Left lobe of liver (tissue), 2 donors: ENCODE data around the gene MRPS11. TPM values are rescaled to one million over a fixed set of nuclear protein-coding genes. Genes with fewer than 3 reads are reported as not detected.
A peak's percentile ranks its signal among the peaks of the same experiment; 100 is the strongest.
"Not testable (repeated sequence)": the region's sequence is repeated elsewhere in the genome, so short reads cannot be mapped to it uniquely, and the experiment has no call there.

Experiments
- ATAC-seq: fragments of 200-7000 bp; cut with Tn5 transposase; one replicate; pipeline ENCODE4 v1.9.1; 2020; ENCODE audit warnings: mild to moderate bottlenecking, moderate library complexity
- DNase-seq: peaks from one replicate; pipeline ENCODE4 v3.0.0-alpha.2; 2020; ENCODE audit warnings: low spot score
- total RNA-seq: library from RNA; stranded (reverse); gene quantifications from one replicate; pipeline ENCODE4 v1.2.1, GENCODE V29; 2021
- donor health status: DM: no; HTN: no; CAD: no; lungs with moderate emphysema.
- donor health status: DM: no; HTN: yes; CAD: no.

The MRPS11 gene
- 34.5 TPM for total RNA-seq

DNA sequence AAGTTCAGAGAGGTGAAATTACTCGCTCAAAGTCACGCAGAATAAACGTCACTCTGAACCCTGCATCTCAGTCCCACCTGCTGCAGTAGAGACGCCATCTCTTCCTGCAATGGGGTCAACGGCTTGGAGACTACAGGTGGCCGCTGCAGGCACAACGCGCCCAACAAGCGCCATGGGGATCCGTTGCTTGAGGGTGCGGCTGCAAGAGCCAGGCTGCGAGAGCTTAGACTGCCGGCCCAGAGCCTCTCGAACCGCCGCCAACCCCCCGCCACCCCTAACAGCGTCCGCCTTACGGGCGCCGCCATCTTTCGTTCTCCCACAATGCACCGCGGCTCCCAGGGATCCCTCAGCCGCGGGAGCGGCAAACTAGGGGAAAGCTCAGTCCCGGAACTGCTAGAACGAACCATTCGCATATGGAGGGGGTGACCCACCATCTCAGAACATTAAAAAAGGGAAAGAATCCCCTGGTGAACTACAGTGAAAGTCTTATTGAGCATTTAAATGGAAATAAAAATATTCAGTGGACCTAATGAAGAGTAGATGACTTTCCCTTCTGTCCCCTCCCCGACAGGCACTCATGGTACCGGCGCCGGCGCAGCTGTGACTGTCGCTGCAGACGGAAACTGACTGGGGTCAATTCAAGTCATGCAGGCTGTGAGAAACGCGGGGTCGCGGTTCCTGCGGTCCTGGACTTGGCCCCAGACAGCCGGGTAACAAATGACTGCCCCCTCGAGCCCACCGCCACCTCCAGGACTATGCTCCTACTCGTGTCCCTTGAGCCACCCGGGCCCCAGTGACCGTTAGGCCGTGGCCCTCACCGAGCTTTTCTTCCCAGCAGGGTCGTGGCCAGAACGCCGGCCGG lies at the start of gene MRPS11, which contains the start of gene MRPL46:
Gene MRPS11 (plus strand): TSS at position 636 of the 862 bp plus-strand sequence. CDS start 10 bp downstream, at position 646.
Gene MRPL46 (minus strand): TSS at position 316 of the 862 bp plus-strand sequence. CDS start 11 bp downstream, at position 305.
- DNase-seq (peak; percentile 92), ATAC-seq (peak; percentile 94)

DNA sequence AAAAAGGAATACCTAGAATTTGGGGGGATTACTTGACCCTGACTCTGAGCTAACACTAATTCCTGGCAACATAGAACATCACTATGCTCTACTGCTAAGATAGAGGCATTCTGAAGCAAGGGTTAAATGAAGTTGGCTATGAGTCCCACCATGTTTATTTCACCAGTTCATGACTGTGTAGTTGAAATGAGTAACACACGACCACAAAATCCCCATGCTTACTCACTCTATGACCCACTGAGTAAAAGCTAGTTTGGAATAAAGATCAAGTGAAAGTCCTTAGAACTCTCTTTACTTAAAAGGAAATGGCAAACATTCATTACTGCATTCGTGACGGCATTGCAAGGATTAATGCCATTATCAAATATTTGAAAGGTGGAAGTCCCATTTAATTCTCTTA lies 47.7 kb upstream of the MRPS11 start:
- no peak for DNase-seq
- ATAC-seq = no peak

DNA sequence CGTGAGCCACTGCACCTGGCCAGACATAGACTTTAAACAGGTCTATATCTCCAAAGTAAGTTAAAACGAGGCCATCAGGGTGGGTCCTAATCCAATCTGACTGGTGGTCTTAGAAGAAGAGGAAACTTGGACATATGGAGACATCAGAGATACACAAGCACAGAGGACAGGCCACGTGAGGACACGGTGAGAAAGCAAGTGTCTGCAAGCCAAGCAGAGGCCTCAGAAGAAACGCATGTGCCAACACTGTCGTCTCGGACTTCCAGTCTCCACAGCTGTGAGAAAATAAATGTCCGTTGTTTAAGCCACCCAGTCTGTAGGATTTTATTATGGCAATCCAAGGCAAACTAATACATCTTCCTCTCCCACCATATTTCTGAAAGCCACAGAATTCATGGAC lies 44.2 kb upstream of the MRPS11 start:
- DNase-seq (no peak), ATAC-seq (no peak)

DNA sequence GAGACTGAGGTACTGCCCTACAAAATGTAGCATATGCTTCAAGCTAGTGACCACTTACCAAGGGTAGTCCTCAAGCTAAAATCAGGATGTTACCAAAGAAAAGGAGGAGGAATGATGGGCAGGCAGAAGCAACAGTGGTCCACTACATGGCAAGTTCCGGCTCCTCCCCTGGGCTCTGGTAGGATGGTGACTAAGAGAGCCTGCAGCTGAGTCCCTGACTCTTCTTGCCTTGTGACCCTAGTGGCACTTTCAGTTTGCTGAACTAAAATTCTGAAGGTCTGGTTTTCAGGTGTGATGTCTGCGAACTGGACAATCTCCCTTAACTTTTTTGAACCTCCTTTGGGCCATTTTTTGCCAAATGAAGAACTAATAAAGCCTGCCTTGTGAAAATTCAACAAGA lies 41.2 kb upstream of the MRPS11 start:
- DNase-seq (no peak), ATAC-seq (no peak)

DNA sequence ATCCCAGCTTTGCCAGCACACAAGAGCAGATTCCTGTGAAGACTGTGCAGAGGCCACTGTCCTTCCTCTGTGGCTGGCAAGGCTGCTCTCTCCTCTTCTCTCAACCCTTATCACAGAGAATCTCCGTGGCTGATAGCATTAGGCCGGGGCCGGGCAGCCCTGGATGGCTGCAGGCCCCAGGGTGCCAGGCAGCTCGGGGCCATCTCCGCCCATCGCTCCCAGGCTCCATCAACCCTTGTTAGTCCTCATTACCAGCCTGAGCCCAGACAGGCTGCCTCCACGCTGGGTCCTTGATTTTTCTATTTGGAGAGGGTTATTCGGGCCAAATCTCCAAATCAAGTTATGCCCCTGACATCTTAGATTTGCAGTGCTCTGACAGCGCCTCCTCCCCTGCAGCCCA lies 39.5 kb upstream of the MRPS11 start:
- ATAC-seq = no peak
- no peak for DNase-seq

DNA sequence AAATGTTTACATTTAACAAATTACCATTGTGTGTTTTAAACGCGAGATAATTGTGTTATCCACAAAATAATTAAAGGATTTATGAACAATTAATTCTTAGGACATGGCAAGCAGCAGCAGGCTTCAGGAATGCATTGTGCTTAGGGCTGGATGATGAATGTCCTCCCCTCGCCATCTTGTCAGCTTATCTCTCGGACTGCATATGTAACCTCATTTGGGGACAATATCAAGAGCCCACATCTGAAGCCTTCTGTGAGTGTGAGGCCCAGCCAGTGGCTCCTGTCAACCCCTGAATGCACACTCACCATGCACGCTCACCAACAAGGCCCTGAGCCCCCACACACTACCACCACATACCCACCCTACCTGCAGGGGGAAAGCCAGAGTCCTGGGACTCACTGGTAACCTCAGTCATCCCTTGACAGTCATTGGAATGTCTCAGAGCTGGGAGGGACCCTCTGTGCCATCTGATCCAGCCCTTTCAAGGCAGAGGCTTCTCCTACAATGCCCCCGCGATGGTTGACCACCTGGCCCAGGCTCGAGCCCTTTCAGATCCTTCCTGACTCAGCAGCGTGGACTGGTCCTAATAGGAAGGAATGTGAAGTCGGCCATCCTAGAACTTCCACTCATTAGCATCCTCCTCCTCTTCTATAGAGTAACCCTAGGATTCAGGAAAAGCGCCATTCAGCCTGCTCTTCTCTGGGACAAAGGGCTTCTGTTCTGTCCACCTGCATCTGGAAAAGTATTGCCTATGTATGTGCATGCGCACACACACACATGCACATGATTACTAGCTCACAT lies 38.5 kb upstream of the MRPS11 start:
- no peak for ATAC-seq
- no peak for DNase-seq

DNA sequence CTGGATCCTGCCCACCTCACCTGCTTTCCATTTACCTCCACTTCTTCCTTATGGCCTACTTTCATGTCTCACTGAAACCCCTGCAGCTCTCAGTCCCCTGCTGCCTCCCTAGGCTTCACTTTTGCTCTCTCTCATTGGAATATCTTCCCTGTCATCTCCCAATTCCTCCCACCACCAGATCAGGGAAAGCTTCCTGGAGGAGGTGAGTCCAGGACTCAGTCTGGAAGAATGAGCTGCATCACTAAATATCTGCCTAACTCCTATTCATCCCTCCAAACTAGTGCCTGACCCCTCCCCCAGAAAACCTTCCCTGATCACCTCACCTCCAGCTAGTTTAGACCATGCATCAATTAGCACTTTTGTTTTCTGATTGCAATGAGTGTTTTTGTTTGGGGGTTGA lies 37.5 kb upstream of the MRPS11 start:
- no peak for ATAC-seq
- DNase-seq = no peak

DNA sequence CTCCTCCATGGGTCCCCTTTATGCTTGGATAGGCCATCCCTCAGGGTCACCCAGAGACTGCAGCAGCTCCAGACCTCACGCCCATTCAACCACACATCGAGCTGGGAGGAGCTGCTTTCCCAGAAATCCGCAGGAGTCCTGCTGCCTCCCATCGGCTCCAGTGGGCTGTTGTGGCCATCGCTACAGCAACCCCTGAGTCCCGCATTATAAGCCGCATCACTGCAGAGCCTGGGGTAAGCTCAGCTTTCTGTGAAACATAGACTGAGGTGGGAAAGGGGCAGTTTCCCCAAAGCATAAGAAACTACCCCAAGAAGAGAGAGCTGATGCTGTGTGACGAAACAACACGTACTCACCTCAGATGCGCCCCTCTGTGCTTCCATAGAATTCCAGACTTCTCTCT lies 36.1 kb upstream of the MRPS11 start:
- DNase-seq (no peak), ATAC-seq (no peak)

DNA sequence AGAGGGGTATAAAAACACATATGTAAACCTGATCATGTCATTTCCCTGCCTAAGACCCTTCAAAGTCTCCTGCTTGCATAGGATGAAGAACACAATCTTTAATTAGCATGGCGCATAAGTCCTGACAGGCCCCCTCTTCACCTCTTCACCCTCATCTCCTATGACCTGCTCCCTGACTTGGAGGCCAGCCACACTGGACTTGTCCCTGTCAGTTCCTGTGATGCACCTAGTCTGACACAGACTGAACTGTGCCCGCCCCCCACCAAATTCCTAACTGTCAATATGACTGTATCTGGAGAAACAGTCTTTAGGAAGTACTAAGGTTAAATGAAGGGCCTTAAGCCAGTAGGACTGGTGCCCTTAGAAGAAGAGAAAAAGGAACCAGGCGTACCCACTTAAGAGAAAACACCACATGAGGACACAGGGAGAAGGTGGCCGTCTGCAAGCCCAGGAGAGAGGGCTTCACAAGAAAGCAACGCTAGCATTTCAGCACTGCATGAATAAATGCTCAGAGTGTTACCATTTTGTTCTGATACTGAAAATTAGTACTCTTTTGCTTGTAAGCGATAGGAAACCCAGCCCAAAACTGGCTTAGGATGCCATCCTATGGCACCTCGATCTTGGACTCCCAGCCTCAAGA lies 34.3 kb upstream of the MRPS11 start:
- ATAC-seq (no peak), DNase-seq (no peak)

DNA sequence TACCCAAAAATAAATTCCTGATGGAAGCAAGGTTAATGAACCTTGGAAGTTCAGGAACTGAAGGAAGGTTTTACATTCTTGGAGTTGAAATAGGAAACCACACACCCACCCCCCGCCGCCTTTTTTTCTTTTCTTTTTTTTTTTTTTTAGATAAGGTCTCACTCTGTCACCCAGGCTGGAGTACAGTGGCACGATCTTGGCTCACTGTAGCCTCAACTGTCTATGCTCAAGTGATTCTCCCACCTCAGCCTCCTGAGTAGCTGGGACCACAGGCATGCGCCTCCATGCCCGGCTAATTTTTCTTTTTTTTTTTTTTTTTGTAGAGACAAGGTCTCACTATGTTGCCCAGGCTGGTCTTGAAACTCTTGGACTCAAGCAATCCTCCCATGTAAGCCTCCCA lies 33.4 kb upstream of the MRPS11 start:
- DNase-seq, ATAC-seq: not testable (repeated sequence)

DNA sequence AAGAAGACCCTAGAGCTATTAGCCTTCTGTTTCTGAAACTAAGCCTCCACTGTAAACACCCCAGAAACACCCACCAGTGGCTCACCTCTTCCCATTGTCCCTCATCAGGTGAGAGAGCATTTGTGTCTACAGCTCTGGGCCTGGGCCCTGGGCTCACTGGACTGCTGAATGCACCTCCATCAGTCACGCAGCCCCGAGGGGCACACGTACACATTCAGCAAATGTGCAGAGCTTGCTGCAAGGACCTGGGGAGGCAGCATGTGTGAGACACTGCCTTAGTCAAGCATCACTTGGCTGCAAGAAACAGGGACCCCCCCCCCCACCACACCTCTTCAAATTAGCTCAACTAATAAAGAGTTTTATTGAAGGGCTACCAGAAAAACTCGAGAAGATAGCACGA lies 29.3 kb upstream of the MRPS11 start:
- no peak for ATAC-seq
- no peak for DNase-seq

DNA sequence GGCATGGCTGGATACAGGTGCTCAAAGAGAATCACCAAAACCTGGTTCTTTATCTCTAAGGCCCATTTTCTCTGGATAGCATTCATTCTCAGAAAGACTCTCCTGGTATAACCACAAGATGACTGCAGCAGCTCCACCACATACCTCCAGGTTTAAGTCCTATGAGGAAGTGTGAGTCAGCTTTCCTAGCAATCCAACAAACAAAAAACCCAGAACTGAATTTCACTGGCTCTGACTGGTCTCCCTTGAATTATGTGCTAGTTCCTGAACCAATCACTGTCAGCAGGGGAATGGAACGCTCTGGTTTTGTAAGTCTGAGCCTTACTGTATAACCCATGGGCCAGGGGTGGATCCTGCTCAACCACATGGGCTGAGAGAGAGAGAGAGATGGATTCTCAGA lies 27.5 kb upstream of the MRPS11 start:
- ATAC-seq (no peak), DNase-seq (no peak)

DNA sequence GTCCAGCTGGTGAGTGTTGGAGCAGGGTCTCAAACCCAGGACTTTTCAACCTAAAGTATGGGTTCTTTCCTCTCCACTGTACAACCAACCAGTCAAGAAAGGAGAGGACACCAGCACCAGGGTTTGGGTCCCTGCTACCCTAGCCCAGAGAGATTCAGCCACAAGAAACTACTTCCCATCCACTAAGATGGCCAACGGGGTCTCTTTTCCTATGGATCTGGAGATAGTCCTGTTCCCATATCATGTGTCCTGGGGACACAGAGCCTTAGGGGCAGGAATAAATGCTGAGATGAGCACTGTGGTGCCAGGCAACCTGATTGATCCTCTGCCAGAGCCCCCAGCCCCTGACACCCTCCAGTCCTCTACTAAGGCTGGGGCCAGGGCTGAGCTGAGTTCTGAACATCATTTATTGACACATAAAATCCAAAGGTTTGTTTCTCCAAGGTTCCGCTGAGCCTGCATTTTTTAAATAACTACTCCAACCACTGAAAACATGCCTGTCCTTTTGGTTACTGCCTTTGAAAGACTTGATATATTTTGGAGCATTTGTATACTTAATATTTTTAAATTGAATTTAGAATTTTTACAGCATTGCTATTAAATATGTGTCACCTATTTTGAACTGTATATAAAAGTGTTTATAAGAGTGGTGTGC lies 26.3 kb upstream of the MRPS11 start:
- ATAC-seq (no peak), DNase-seq (no peak)

DNA sequence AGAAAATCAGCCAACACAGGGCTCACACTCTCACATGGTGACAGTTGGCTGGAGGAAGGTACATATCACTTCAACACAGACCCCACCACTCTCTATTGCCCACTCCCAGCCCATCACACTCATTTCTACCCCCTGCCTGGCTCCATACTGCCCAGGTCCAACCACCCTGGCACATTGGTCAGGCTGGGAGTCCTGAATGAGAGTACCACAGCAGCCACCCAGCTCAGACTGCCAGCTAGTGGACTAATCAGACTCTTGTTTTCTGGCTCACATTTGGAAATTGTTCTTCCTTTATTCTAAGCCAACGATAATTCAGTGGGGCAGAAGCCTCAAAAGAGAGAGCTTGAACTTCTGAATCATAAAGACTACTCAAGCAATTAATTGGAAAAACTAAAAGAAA lies 20.3 kb upstream of the MRPS11 start:
- DNase-seq (no peak), ATAC-seq (no peak)

DNA sequence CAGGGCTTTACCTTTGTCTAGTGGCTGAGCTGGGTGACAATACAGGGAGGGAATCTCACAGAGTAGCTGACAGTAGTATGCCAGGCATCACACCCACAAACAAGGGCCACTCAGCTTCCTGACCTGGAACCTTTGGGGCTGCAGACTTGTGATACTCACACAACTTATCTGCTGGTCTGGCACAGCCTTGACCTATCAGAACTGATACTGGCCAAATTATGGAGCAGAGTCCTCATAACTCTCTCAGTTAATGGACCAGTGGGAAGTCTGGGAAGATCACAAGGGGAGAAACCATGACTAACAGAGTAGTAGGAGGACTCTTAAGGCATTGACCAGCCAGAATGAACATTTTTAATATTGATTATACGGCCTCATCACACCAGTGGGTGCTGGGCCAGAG lies 19.8 kb upstream of the MRPS11 start:
- DNase-seq (no peak), ATAC-seq (no peak)

DNA sequence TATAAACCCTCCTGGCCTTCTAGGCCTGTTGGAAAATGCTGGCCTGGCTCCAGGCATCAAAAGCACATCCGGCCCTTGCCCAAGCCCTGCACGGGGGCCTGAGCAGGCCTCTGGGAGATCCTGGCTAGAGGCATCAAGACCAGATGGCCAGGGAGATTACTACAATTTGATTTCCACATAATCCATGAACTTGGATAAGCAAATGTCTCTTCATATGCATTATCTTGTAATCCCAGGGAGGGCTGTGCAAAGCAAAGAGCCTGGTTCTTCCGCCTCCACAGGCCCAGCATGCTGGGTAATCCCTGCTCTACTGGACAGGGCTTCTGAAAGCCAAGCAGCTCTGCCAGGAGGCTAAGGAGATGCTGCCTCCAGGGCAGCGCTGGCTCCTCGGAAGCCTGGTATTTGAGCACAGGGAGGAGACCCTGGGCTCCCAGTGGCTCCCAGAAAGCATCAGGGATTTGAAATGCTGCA lies 18.5 kb upstream of the MRPS11 start:
- DNase-seq (peak; percentile 33), ATAC-seq (no peak)

DNA sequence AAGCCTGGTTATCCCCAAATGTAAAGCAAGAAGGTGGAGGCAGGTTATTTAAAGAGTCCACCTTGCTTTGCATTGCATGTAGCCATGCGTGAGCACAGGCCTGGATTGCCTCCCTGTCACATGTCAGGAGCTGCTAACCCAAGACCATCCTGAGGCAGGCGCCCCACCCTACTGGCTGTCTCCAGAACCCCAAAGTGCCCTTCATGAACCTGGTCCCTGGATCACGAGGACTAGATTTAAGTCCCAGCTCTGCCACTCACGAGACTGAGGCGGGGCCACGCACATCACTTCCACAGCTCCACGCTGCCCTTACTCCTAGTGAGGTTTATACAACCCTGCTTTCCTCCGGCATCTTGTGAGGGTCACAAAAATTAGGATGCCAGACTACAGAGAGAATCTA lies 17.9 kb upstream of the MRPS11 start:
- ATAC-seq = no peak

DNA sequence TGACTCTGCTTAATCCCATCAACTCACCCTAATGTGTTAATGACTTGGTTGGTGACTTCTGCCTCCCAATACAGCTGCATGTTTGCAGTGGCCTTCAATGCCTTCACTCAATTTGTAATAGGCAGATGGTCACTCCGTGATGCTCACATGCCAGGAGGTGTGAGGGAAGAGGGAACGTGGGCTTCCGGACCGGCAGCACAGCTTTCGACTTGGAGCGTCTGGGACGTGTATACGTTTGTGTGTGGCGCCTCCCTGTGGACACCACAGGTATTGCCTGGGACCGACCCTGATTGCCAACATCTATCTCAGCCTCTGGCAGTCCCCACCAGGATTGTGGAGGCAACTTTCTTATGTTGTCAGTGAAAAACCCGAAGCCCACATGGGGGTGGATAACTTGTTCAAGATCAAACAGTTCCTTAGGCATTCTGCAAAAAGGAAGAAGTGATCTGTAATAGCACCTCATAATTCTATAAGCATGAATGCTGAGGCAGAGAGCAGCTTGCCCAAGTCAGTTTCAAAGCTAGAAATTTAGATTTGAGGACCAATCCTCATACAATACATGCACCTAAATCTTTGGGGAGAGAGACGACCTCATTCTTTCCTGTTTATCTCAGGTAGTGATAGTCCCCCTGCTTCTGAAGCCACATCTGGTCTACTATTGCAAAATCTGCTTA lies 17.2 kb upstream of the MRPS11 start:
- ATAC-seq = peak; percentile 67
- DNase-seq = peak; percentile 51

More for the DNA sequence above, 17.9 kb upstream of the MRPS11 start:
- DNase-seq = no peak

DNA sequence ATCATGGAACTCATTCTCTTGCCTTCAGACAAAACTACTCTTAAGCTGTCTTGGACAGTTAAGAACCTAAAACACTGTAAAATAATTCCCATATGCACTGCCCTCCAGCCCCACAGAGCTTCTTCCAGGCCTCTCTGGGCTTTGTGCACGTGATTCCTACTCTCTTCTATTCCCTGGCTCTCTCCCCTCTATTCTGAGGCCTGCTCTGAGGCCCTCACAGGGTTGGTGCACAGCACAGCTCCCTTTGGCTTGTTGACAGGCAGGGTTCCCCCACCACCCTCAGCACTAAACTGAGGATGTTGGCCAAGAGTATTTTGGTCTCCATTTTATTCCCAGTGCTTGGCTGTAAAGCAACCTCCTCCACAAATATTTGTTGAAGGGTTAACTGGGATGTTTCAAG lies 13.9 kb upstream of the MRPS11 start:
- ATAC-seq = no peak

DNA sequence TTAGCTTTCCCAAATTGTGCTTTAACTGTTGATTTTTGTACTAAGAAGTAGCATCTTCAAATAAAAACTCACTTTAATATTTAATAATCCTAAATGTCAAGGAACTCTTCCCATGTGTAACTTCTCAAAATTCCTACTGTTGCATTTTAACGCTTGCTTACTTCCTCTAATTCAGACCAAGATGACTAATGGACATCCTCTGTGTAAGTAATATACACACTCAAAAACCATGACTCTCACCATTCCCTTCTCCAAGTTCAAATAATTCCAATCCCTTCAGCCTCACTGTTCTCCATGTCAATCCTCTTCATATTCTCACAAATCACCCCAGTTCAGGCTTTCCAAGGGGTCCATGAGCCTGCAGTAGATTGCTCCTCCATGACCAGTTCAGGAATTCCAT lies 13.3 kb upstream of the MRPS11 start:
- DNase-seq = peak; percentile 15
- no peak for ATAC-seq

More for the DNA sequence above, 13.9 kb upstream of the MRPS11 start:
- no peak for DNase-seq
